ENCODE measurements around the gene TRIM52. TPM values are rescaled to one million over a fixed set of nuclear protein-coding genes. Genes with fewer than 3 reads are reported as not detected.
A peak's percentile ranks its signal among the peaks of the same experiment; 100 is the strongest.

The TRIM52 gene
- total and polyA plus RNA-seq, 9 of the 15 experiments (the other 6 are each of a cell fraction or from before 2014, with no cell fraction given) = 3.3 to 21.9 (median 13.5) TPM

DNA sequence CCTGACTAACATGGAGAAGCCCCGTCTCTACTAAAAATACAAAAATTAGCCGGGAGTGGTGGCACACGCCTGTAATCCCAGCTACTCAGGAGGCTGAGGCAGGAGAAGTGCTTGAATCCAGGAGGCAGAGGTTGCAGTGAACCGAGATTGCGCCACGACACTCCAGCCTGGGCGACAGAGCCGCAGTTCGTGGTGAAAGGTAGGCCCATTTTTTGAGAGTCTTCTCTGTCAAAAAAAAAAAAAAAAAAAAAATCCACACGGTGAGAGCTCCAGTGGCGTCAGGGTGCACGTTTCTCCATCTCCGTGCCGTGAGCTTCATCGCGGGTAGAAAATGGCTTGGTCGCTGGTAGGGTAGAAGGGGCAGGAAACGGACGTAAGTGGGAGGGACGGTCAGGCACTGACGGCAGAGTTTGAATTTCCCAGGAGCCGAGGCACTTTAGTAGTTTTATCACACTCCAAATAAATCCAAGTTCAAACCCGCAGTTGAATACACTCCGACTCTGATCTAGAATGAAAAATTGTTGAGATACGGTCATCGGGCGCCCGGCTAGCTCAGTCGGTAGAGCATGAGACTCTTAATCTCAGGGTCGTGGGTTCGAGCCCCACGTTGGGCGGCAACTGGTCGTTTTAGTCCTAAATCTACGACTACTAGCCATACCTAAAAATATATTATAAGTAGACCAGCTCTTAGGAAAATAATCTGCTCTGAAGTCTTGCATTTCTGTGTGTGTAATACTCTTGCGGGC, 53.6 kb downstream of the TRIM52 start (continued):
- TF ChIP-seq PCBP2 (IDR thresholded peaks at IDR 0.05; ENCODE audit: low read depth, low read length, poor library complexity, severe bottlenecking) (no peak), STAT5B (CRISPR knock-in tag; IDR thresholded peaks at IDR 0.05) (no peak), ZNF3 (CRISPR knock-in tag; IDR thresholded peaks at IDR 0.05) (no peak), TEAD2 (tag; IDR thresholded peaks at IDR 0.05) (no peak), SAP30 (IDR thresholded peaks at IDR 0.05; ENCODE audit: borderline replicate concordance, insufficient read depth, low read depth, low read length, poor library complexity, severe bottlenecking) (peak; percentile 55), KLF13 (tag; IDR thresholded peaks at IDR 0.05; ENCODE audit: borderline replicate concordance, low read depth) (no peak), NFIC (IDR thresholded peaks at IDR 0.05) (peak; percentile 77), MEF2A (IDR thresholded peaks at IDR 0.05; ENCODE audit: control insufficient read depth, low read depth, low read length) (peak; percentile 60; the same call in 1 of the 2 replicates), DPF2 (IDR thresholded peaks at IDR 0.05) (no peak; the same call in 1 of the 2 replicates), RBM25 (IDR thresholded peaks at IDR 0.05; ENCODE audit: low read depth, low read length, severe bottlenecking) (no peak), MCM5 (IDR thresholded peaks at IDR 0.05; ENCODE audit: low read depth) (no peak), MTA3 (IDR thresholded peaks at IDR 0.05; ENCODE audit: borderline replicate concordance) (0 out of 2 replicates have a peak, but pooled peaks have one; percentile 40)
- TF ChIP-seq, protein P1, sequence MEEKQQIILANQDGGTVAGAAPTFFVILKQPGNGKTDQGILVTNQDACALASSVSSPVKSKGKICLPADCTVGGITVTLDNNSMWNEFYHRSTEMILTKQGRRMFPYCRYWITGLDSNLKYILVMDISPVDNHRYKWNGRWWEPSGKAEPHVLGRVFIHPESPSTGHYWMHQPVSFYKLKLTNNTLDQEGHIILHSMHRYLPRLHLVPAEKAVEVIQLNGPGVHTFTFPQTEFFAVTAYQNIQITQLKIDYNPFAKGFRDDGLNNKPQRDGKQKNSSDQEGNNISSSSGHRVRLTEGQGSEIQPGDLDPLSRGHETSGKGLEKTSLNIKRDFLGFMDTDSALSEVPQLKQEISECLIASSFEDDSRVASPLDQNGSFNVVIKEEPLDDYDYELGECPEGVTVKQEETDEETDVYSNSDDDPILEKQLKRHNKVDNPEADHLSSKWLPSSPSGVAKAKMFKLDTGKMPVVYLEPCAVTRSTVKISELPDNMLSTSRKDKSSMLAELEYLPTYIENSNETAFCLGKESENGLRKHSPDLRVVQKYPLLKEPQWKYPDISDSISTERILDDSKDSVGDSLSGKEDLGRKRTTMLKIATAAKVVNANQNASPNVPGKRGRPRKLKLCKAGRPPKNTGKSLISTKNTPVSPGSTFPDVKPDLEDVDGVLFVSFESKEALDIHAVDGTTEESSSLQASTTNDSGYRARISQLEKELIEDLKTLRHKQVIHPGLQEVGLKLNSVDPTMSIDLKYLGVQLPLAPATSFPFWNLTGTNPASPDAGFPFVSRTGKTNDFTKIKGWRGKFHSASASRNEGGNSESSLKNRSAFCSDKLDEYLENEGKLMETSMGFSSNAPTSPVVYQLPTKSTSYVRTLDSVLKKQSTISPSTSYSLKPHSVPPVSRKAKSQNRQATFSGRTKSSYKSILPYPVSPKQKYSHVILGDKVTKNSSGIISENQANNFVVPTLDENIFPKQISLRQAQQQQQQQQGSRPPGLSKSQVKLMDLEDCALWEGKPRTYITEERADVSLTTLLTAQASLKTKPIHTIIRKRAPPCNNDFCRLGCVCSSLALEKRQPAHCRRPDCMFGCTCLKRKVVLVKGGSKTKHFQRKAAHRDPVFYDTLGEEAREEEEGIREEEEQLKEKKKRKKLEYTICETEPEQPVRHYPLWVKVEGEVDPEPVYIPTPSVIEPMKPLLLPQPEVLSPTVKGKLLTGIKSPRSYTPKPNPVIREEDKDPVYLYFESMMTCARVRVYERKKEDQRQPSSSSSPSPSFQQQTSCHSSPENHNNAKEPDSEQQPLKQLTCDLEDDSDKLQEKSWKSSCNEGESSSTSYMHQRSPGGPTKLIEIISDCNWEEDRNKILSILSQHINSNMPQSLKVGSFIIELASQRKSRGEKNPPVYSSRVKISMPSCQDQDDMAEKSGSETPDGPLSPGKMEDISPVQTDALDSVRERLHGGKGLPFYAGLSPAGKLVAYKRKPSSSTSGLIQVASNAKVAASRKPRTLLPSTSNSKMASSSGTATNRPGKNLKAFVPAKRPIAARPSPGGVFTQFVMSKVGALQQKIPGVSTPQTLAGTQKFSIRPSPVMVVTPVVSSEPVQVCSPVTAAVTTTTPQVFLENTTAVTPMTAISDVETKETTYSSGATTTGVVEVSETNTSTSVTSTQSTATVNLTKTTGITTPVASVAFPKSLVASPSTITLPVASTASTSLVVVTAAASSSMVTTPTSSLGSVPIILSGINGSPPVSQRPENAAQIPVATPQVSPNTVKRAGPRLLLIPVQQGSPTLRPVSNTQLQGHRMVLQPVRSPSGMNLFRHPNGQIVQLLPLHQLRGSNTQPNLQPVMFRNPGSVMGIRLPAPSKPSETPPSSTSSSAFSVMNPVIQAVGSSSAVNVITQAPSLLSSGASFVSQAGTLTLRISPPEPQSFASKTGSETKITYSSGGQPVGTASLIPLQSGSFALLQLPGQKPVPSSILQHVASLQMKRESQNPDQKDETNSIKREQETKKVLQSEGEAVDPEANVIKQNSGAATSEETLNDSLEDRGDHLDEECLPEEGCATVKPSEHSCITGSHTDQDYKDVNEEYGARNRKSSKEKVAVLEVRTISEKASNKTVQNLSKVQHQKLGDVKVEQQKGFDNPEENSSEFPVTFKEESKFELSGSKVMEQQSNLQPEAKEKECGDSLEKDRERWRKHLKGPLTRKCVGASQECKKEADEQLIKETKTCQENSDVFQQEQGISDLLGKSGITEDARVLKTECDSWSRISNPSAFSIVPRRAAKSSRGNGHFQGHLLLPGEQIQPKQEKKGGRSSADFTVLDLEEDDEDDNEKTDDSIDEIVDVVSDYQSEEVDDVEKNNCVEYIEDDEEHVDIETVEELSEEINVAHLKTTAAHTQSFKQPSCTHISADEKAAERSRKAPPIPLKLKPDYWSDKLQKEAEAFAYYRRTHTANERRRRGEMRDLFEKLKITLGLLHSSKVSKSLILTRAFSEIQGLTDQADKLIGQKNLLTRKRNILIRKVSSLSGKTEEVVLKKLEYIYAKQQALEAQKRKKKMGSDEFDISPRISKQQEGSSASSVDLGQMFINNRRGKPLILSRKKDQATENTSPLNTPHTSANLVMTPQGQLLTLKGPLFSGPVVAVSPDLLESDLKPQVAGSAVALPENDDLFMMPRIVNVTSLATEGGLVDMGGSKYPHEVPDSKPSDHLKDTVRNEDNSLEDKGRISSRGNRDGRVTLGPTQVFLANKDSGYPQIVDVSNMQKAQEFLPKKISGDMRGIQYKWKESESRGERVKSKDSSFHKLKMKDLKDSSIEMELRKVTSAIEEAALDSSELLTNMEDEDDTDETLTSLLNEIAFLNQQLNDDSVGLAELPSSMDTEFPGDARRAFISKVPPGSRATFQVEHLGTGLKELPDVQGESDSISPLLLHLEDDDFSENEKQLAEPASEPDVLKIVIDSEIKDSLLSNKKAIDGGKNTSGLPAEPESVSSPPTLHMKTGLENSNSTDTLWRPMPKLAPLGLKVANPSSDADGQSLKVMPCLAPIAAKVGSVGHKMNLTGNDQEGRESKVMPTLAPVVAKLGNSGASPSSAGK (IDR thresholded peaks at IDR 0.05) = 0 out of 2 replicates have a peak, but pooled peaks have one; percentile 73
- TF ChIP-seq, protein P2, sequence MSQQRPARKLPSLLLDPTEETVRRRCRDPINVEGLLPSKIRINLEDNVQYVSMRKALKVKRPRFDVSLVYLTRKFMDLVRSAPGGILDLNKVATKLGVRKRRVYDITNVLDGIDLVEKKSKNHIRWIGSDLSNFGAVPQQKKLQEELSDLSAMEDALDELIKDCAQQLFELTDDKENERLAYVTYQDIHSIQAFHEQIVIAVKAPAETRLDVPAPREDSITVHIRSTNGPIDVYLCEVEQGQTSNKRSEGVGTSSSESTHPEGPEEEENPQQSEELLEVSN (IDR thresholded peaks at IDR 0.05; ENCODE audit: borderline replicate concordance in 1 of 2, extremely low read depth in 1 of 2, insufficient read depth in 1 of 2, insufficient read length in 1 of 2, low read depth in 1 of 2, low read length in 1 of 2, poor library complexity in 1 of 2, severe bottlenecking in 1 of 2) = no peak
